A549 (cell line): Measurements from ENCODE around the gene PRKCG. TPM values are rescaled to one million over a fixed set of nuclear protein-coding genes. Genes with fewer than 3 reads are reported as not detected.
A peak's percentile ranks its signal among the peaks of the same experiment; 100 is the strongest.

Experiments
- ATAC-seq, 2 experiments: fragments of 200-7000 bp in 1 of 2; fragments of >200 bp in 1 of 2; cut with Nextera tagmentation in 1 of 2; cut with Tn5 transposase in 1 of 2; 3 replicates each; pipeline versions ENCODE4 v1.8.0 to v1.9.1; 2018 to 2020; ENCODE audit warnings: mild to moderate bottlenecking in 1 of 2, moderate library complexity in 1 of 2
- CTCF ChIA-PET: fragments of 300-600 bp; sonication (Branson Sonifier 250); formaldehyde crosslinking; extraction: SDS; loops from one replicate; lab custom pipeline; 2021; ENCODE audit warnings: antibody characterized with exemption, inconsistent platforms; lab: Yijun Ruan, JAX
- POLR2A ChIA-PET: fragments of 350-600 bp; formaldehyde crosslinking; extraction: SDS; loops from one replicate; lab custom pipeline; 2021; ENCODE audit warnings: antibody characterized with exemption, inconsistent platforms; lab: Yijun Ruan, JAX
- DNase-seq, 2 experiments: peaks; one replicate each; pipeline versions ENCODE4 v3.0.0 to v3.0.0-alpha.2; 2011 to 2016; ENCODE audit warnings: low read depth in 1 of 2, low spot score in 1 of 2
- FAIRE-seq: peaks from 2 replicates; lab custom pipeline; 2011; peaks lifted over from hg19 to GRCh38; lab: Jason Lieb, UNC
- H3K27ac ChIP-seq, 2 experiments: fragments of >200 bp; sonication (Bioruptor Twin); formaldehyde crosslinking; 3 replicates each; pipeline ENCODE4 v1.5.1; 2016 to 2017
- H3K4me1 ChIP-seq: fragments of >200 bp; sonication (Bioruptor Twin); formaldehyde crosslinking; 3 replicates; pipeline ENCODE4 v1.6.1; 2016
- H3K4me2 ChIP-seq: fragments of >200 bp; sonication (Bioruptor Twin); formaldehyde crosslinking; 3 replicates; pipeline ENCODE4 v1.6.1; 2016
- H3K4me3 ChIP-seq: fragments of >200 bp; sonication (Bioruptor Twin); formaldehyde crosslinking; 3 replicates; pipeline ENCODE4 v1.5.1; 2016
- H3K9me3 ChIP-seq: fragments of >200 bp; sonication (Bioruptor Twin); formaldehyde crosslinking; 3 replicates; pipeline ENCODE4 v1.6.1; 2016
- CBX8 ChIP-seq: fragments of 200-600 bp; sonication (generic); IDR thresholded peaks from 2 replicates; pipeline ENCODE4 v1.6.1; 2016
- CHD4 ChIP-seq: fragments of 200-600 bp; sonication (generic); IDR thresholded peaks from 2 replicates; pipeline ENCODE4 v1.6.1; 2016; ENCODE audit warnings: antibody characterized with exemption, mild to moderate bottlenecking, borderline replicate concordance
- EHF ChIP-seq: fragments of 250-450 bp; sonication (Bioruptor Pico); IDR thresholded peaks from 2 replicates; pipeline ENCODE4 v1.5.0; 2020; ENCODE audit warnings: mild to moderate bottlenecking
- EP300 ChIP-seq, 2 experiments: fragments of >200 bp; sonication (Bioruptor Twin); formaldehyde crosslinking; IDR thresholded peaks; 2 replicates in 1 of 2; 3 replicates in 1 of 2; pipeline ENCODE4 v1.6.1; 2016 to 2017
- ESRRA ChIP-seq: fragments of 150-350 bp; IDR thresholded peaks from 2 replicates; pipeline ENCODE4 v1.6.1; 2014; ENCODE audit warnings: mild to moderate bottlenecking, low read length, borderline replicate concordance
- FOSB ChIP-seq: fragments of 250-450 bp; sonication (Bioruptor Pico); IDR thresholded peaks from 2 replicates; pipeline ENCODE4 v1.5.0; 2020; ENCODE audit warnings: mild to moderate bottlenecking, moderate library complexity
- FOSL2 ChIP-seq, 2 experiments: fragments of 450-650 bp in 1 of 2; fragments of >200 bp in 1 of 2; sonication (Bioruptor Twin) in 1 of 2; formaldehyde crosslinking; IDR thresholded peaks; 2 replicates each; pipeline versions ENCODE4 v1.5.0 to v1.6.1; 2016 to 2020; ENCODE audit warnings: mild to moderate bottlenecking in 1 of 2, moderate library complexity in 1 of 2
- HDAC2 ChIP-seq: fragments of 200-600 bp; sonication (generic); IDR thresholded peaks from 2 replicates; pipeline ENCODE4 v1.6.1; 2016
- HEYL ChIP-seq: fragments of 250-450 bp; sonication (Bioruptor Pico); IDR thresholded peaks from 2 replicates; pipeline ENCODE4 v1.8.0; 2021; ENCODE audit warnings: mild to moderate bottlenecking, moderate library complexity
- HOXB13 ChIP-seq: fragments of 250-450 bp; sonication (Bioruptor Pico); IDR thresholded peaks from 2 replicates; pipeline ENCODE4 v1.5.0; 2020; ENCODE audit warnings: low read depth, mild to moderate bottlenecking, moderate library complexity
- HOXB5 ChIP-seq: fragments of 250-450 bp; sonication (Bioruptor Pico); IDR thresholded peaks from 2 replicates; pipeline ENCODE4 v1.5.0; 2020; ENCODE audit warnings: mild to moderate bottlenecking, moderate library complexity
- JUN ChIP-seq, 2 experiments: fragments of >200 bp; sonication (Bioruptor Twin); formaldehyde crosslinking; IDR thresholded peaks; 2 replicates in 1 of 2; 3 replicates in 1 of 2; pipeline ENCODE4 v1.6.1; 2016 to 2017
- KDM1A ChIP-seq: fragments of 200-600 bp; sonication (generic); IDR thresholded peaks from 2 replicates; pipeline ENCODE4 v1.6.1; 2016; ENCODE audit warnings: low read depth, mild to moderate bottlenecking
- MAZ ChIP-seq: fragments of 150-350 bp; IDR thresholded peaks from 2 replicates; pipeline ENCODE4 v1.6.1; 2014; ENCODE audit warnings: antibody characterized with exemption, low read depth, low read length, borderline replicate concordance
- MYC ChIP-seq: IDR thresholded peaks from 2 replicates; pipeline ENCODE4 v1.6.1; 2012; ENCODE audit warnings: mild to moderate bottlenecking, inconsistent platforms, low read length, improper control_type of control experiment, borderline replicate concordance
- NFE2L2 ChIP-seq: fragments of 150-350 bp; conservative IDR thresholded peaks from 2 replicates; pipeline ENCODE4 v1.6.1; 2014; ENCODE audit warnings: low read length
- PHF8 ChIP-seq: fragments of 200-600 bp; sonication (generic); IDR thresholded peaks from 2 replicates; pipeline ENCODE4 v1.6.1; 2016; ENCODE audit warnings: low read depth, mild to moderate bottlenecking, antibody characterized with exemption, moderate library complexity, borderline replicate concordance
- POLR2AphosphoS2 ChIP-seq: conservative IDR thresholded peaks from 2 replicates; pipeline ENCODE4 v1.6.1; 2012; ENCODE audit warnings: low read length, improper control_type of control experiment, inconsistent platforms
- RAD21 ChIP-seq, 2 experiments: fragments of >200 bp in 1 of 2; sonication (Bioruptor Twin) in 1 of 2; formaldehyde crosslinking in 1 of 2; IDR thresholded peaks in 1 of 2; conservative IDR thresholded peaks in 1 of 2; 2 replicates in 1 of 2; 3 replicates in 1 of 2; pipeline ENCODE4 v1.6.1; 2012 to 2018; ENCODE audit warnings: inconsistent platforms in 1 of 2
- RARB ChIP-seq: fragments of 250-450 bp; sonication (Bioruptor Pico); IDR thresholded peaks from 2 replicates; pipeline ENCODE4 v1.8.0; 2021; ENCODE audit warnings: mild to moderate bottlenecking, moderate library complexity
- RCOR1 ChIP-seq: fragments of 150-350 bp; IDR thresholded peaks from 2 replicates; pipeline ENCODE4 v1.6.1; 2014; ENCODE audit warnings: antibody characterized with exemption, low read length, low read depth
- RFX5 ChIP-seq: fragments of 450-650 bp; IDR thresholded peaks from 2 replicates; pipeline ENCODE4 v1.7.1; 2014; ENCODE audit warnings: antibody characterized with exemption, mild to moderate bottlenecking, moderate library complexity
- RNF2 ChIP-seq: fragments of 200-600 bp; sonication (generic); IDR thresholded peaks from 2 replicates; pipeline ENCODE4 v1.6.1; 2016; ENCODE audit warnings: low read depth, mild to moderate bottlenecking, antibody characterized with exemption, moderate library complexity, borderline replicate concordance
- TFCP2L1 ChIP-seq: fragments of 250-450 bp; sonication (Bioruptor Pico); IDR thresholded peaks from 2 replicates; pipeline ENCODE4 v1.5.0; 2021; ENCODE audit warnings: mild to moderate bottlenecking
- TP53 ChIP-seq: fragments of 250-450 bp; sonication (Bioruptor Pico); IDR thresholded peaks from 2 replicates; pipeline ENCODE4 v1.5.0; 2021; ENCODE audit warnings: mild to moderate bottlenecking, moderate library complexity
- ZFP36 ChIP-seq: fragments of 450-650 bp; IDR thresholded peaks from 2 replicates; pipeline ENCODE4 v1.6.1; 2014; ENCODE audit warnings: borderline replicate concordance; ENCODE audit not compliant: partially characterized antibody
- WGBS: methylation state at CpG from one replicate; pipeline ENCODE4 v1.1.6; 2017; ENCODE audit errors: missing lambda C conversion rate; 5-methylcytosine and 5-hydroxymethylcytosine counted together
- polyA plus RNA-seq, 4 experiments: library from polyadenylated mRNA; depleted of rRNA in 3 of 4; stranded (reverse); fragments of >200 nt; fragmentation: RNase III in 1 of 4; extraction: RNeasy Plus Mini Kit Qiagen cat#74134 plus additional on column Dnase treatment in 1 of 4; gene quantifications; 2 replicates in 3 of 4; 3 replicates in 1 of 4; pipeline ENCODE4 v1.2.3, GENCODE V29; 2011 to 2017
- TF ChIP-seq, protein P1 (sequence below): fragments of 250-450 bp; sonication (Bioruptor Pico); IDR thresholded peaks from 2 replicates; pipeline ENCODE4 v1.5.0; 2021; ENCODE audit warnings: mild to moderate bottlenecking, moderate library complexity, borderline replicate concordance
- TF ChIP-seq, protein P2 (sequence below): fragments of >200 bp; sonication (Bioruptor Twin); formaldehyde crosslinking; IDR thresholded peaks from 2 replicates; pipeline ENCODE4 v1.6.1; 2016
- TF ChIP-seq, protein P3 (sequence below): fragments of >200 bp; sonication (Bioruptor Twin); formaldehyde crosslinking; IDR thresholded peaks from 3 replicates; pipeline ENCODE4 v1.5.1; 2016
- TF ChIP-seq, protein P4 (sequence below): IDR thresholded peaks from 2 replicates; pipeline ENCODE4 v1.6.1; 2012; ENCODE audit warnings: low read depth, borderline replicate concordance

The PRKCG gene
- polyA plus RNA-seq, 2 of the 4 experiments (the other 2 are of a cell fraction): 0.61 to 0.81 TPM

DNA sequence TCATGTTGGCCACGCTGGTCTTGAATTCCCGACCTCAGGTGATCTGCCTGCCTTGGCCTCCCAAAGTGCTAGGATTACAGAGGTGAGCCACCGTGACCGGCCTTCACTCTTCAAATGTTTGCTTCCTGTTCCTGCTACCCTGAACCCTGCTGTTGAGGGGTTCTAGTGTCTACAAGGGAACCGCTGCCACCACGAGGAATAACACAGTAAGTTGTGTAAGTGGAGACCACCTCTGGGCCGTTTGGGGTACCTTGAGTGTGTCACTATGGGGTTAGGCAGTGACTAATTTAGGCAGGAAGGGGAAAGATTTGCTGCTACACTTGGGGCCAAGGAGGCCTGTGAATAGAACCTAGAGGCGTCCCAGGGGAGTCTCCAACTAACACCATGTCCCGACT lies 16.5 kb upstream of the PRKCG start:
- under 1% methylated on average over 9 of the region's 9 CpGs for WGBS
- POLR2A ChIA-PET: interaction anchor here (0.6 to 4.2 kb wide), 17 partner anchors 9 to 583 kb away, joined by 3 to 54 read pairs (median 4); partner anchors contain the start of genes CNOT3, LENG8 and MBOAT7
- no peaks in the 10 kb centered on the region for H3K9me3 ChIP-seq
- DNase-seq (peak in 1 of 2 experiments; percentile 43), FAIRE-seq (no peak), ATAC-seq (peak; percentile 8 to 19; a peak in 4 of 6 replicates)
- H3K4me2 ChIP-seq: peak overlapping the region; percentile 93
- H3K4me3 ChIP-seq: peak overlapping the region; percentile 69
- peak overlapping the region; percentile 94 for H3K27ac ChIP-seq
- TF ChIP-seq NFE2L2: no peak
- no peak for TF ChIP-seq RCOR1
- 0 out of 2 replicates have a peak, but pooled peaks have one; percentile 62 for TF ChIP-seq HOXB5
- TF ChIP-seq TP53: peak; percentile 71; the same call in 1 of the 2 replicates
- peak; percentile 46; the same call in 1 of the 2 replicates for TF ChIP-seq HOXB13 (CRISPR knock-in tag)
- TF ChIP-seq RAD21 (conservative IDR thresholded peaks at IDR 0.05 in 1 of 2, IDR thresholded peaks at IDR 0.05 in 1 of 2): 0 out of 5 replicates have a peak, but pooled peaks of 1 of the 2 experiments have one; percentile 13
- no peak for TF ChIP-seq POLR2AphosphoS2
- TF ChIP-seq ESRRA: no peak
- TF ChIP-seq JUN (IDR thresholded peaks at IDR 0.05): no peak; a peak in 1 of 5 replicates
- TF ChIP-seq MYC: no peak
- TF ChIP-seq, protein P1, sequence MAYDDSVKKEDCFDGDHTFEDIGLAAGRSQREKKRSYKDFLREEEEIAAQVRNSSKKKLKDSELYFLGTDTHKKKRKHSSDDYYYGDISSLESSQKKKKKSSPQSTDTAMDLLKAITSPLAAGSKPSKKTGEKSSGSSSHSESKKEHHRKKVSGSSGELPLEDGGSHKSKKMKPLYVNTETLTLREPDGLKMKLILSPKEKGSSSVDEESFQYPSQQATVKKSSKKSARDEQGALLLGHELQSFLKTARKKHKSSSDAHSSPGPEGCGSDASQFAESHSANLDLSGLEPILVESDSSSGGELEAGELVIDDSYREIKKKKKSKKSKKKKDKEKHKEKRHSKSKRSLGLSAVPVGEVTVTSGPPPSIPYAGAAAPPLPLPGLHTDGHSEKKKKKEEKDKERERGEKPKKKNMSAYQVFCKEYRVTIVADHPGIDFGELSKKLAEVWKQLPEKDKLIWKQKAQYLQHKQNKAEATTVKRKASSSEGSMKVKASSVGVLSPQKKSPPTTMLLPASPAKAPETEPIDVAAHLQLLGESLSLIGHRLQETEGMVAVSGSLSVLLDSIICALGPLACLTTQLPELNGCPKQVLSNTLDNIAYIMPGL: peak; percentile 76; the same call in 1 of the 2 replicates
- TF ChIP-seq CHD4: no peak
- TF ChIP-seq RNF2: no peak
- CTCF ChIA-PET: interaction anchor here (0.8 to 3.9 kb wide), 13 partner anchors 13 to 165 kb away, joined by 3 to 27 read pairs (median 4); no protein-coding TSS in a partner anchor
- peaks cover 32% of the 10 kb centered on the region for H3K4me1 ChIP-seq

DNA sequence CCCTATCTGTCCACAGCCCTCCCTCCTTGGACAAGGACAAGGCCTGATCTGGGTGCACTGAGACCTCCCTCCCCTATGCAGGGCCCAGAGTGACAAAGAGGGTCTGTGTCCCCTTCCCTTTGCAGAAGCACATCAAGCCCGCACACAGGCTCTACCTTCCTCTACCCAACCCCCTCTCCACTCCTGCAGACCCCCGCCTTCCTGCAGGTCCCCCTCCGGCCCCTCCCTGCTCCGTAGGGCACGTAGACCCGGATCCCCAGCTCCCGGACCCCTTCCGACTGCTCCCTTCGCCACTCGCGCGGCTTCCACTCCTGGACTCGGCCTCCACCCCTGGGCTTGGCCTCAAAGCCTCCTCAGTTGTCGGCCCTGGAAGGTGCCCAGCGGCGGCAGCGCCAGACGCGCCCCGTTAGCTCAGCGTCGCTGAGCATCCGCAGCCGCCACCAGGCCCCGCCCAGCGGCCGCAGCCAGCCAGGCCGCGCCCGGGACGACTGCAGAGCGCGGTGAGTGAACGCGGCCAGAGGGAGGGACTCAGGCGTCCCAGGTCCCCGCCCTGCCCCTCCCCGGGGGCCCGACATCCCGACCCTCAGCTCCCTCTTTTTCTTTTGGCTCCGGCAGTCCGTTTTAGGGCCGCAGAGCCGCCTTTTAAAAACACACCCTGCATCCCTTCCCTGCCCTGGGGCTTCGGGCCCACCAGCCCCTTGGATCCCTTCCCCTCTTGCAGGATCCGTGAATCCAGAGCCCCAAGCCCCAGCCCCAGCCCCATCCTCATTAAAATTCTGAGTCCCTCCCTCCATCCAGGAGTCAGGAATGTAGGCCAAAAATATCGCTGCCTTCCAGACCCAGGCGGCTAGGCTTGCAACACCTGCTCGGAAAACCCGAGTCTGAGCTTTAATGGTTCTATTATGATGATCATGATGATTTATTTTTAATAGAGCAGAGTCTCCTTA lies 15.8 kb upstream of the PRKCG start:
- peak; percentile 78 to 92 for DNase-seq
- Histone ChIP-seq H3K4me3 (peak overlapping the region; percentile 69), H3K27ac (peak overlapping the region; percentile 94), H3K4me2 (peak overlapping the region; percentile 93), H3K4me1 (peaks cover 34% of the 10 kb centered on the region), H3K9me3 (no peaks in the 10 kb centered on the region)
- POLR2A ChIA-PET: interaction anchor here (0.6 to 4.2 kb wide), 20 partner anchors 10 to 583 kb away, joined by 3 to 54 read pairs (median 4); partner anchors contain the start of genes CNOT3, LENG8, MBOAT7 and PRKCG
- CTCF ChIA-PET: interaction anchor here (0.8 to 3.6 kb wide), 14 partner anchors 9 to 164 kb away, joined by 3 to 22 read pairs (median 4); partner anchors contain the start of gene PRKCG
- peak; percentile 59 for FAIRE-seq
- WGBS: 2% methylated on average over 48 of the region's 50 CpGs
- ATAC-seq: peak; percentile 46 to 57
- no peak for TF ChIP-seq EP300 (IDR thresholded peaks at IDR 0.05)
- peak; percentile 88 for TF ChIP-seq RARB
- no peak for TF ChIP-seq KDM1A
- TF ChIP-seq HDAC2: no peak
- no peak for TF ChIP-seq ZFP36
- peak; percentile 75 to 81 for TF ChIP-seq JUN (IDR thresholded peaks at IDR 0.05)
- TF ChIP-seq, protein P2, sequence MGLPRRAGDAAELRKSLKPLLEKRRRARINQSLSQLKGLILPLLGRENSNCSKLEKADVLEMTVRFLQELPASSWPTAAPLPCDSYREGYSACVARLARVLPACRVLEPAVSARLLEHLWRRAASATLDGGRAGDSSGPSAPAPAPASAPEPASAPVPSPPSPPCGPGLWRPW: no peak
- TF ChIP-seq, protein P3, sequence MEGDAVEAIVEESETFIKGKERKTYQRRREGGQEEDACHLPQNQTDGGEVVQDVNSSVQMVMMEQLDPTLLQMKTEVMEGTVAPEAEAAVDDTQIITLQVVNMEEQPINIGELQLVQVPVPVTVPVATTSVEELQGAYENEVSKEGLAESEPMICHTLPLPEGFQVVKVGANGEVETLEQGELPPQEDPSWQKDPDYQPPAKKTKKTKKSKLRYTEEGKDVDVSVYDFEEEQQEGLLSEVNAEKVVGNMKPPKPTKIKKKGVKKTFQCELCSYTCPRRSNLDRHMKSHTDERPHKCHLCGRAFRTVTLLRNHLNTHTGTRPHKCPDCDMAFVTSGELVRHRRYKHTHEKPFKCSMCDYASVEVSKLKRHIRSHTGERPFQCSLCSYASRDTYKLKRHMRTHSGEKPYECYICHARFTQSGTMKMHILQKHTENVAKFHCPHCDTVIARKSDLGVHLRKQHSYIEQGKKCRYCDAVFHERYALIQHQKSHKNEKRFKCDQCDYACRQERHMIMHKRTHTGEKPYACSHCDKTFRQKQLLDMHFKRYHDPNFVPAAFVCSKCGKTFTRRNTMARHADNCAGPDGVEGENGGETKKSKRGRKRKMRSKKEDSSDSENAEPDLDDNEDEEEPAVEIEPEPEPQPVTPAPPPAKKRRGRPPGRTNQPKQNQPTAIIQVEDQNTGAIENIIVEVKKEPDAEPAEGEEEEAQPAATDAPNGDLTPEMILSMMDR: no peak
- TF ChIP-seq, protein P4, sequence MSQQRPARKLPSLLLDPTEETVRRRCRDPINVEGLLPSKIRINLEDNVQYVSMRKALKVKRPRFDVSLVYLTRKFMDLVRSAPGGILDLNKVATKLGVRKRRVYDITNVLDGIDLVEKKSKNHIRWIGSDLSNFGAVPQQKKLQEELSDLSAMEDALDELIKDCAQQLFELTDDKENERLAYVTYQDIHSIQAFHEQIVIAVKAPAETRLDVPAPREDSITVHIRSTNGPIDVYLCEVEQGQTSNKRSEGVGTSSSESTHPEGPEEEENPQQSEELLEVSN: peak; percentile 70
- no peak for TF ChIP-seq NFE2L2
- TF ChIP-seq FOSL2 (IDR thresholded peaks at IDR 0.05): no peak
- no peak; the same call in 1 of the 2 replicates for TF ChIP-seq FOSL2 (CRISPR knock-in tag; IDR thresholded peaks at IDR 0.05)
- TF ChIP-seq FOSB: peak; percentile 94
- peak; percentile 58; the same call in 1 of the 2 replicates for TF ChIP-seq PHF8
- TF ChIP-seq HEYL (CRISPR knock-in tag): no peak
- peak; percentile 87 for TF ChIP-seq TFCP2L1 (CRISPR knock-in tag)
- no peak; the same call in 1 of the 2 replicates for TF ChIP-seq EHF (CRISPR knock-in tag)
- no peak for TF ChIP-seq MAZ
- TF ChIP-seq MYC: no peak
- no peak for TF ChIP-seq RFX5
- peak; percentile 95 for TF ChIP-seq TP53
- TF ChIP-seq CBX8: no peak
- TF ChIP-seq CHD4: no peak
